Urinary bladder (tissue), 4 donors: ENCODE results near the gene ANXA3. TPM values are rescaled to one million over a fixed set of nuclear protein-coding genes. Genes with fewer than 3 reads are reported as not detected.

Experiments
- DNase-seq: peaks from one replicate; pipeline ENCODE4 v3.0.0-alpha.2; 2015; ENCODE audit errors: extremely low spot score
- H3K27ac ChIP-seq: one replicate; pipeline ENCODE4 v1.5.1; 2013; ENCODE audit warnings: low read depth, mild to moderate bottlenecking, moderate library complexity
- H3K36me3 ChIP-seq: one replicate; pipeline ENCODE4 v1.6.1; 2013; ENCODE audit warnings: mild to moderate bottlenecking, moderate library complexity; ENCODE audit not compliant: insufficient read depth
- H3K4me1 ChIP-seq: one replicate; pipeline ENCODE4 v1.6.1; 2013; ENCODE audit warnings: mild to moderate bottlenecking, moderate library complexity; ENCODE audit not compliant: insufficient read depth
- H3K4me3 ChIP-seq: one replicate; pipeline ENCODE4 v1.5.1; 2013; ENCODE audit warnings: low read depth, low read length
- WGBS: extraction: QIAGEN DNeasy Blood & Tissue Kit; methylation state at CpG from one replicate; pipeline ENCODE4 v1.1.7; 2013; 5-methylcytosine and 5-hydroxymethylcytosine counted together
- polyA plus RNA-seq: library from polyadenylated mRNA; stranded (reverse); fragments of 200-250 nt; gene quantifications from one replicate; pipeline ENCODE4 v1.2.3, GENCODE V29; 2013
- total RNA-seq: library from RNA; depleted of rRNA; stranded (reverse); fragments of >200 nt; gene quantifications from one replicate; pipeline ENCODE4 v1.2.3, GENCODE V29; 2014
- donor health status: healthy with polysubstance abuse.
- donor health status: healthy.

ANXA3 gene
- total and polyA plus RNA-seq, 2 donors = 2.7 to 29.1 TPM

DNA sequence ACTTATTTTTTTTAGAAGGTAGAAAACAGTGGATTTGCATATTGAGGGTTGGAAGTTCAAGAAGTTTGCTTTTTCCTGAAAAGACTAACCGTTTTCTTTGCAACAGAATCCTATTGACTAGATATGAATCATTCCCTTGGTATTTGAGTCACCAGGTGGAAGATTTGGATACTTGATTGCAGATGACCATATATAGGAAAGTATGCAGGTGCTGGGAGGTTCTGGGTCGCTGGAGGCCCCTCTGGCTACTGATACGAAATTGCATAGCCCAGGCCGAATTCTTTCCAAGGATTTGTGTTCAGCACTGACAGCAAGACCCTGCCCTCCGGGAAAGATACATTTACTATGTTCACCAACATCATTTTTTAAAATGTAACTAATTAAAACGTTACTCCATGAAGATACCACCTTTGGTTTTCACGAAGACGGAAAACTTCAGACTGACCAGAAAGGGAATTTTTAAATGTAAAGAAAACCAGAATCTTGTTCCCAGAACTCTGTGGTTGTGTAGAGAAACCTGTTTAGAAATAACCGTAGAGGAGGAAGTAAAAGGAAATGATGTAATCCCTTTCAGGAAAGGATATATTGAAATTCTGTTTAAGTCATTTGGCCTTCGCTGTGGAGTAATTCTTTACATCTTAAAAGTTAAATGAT is 946 bp downstream of the ANXA3 start:
- no peak for DNase-seq
- Histone ChIP-seq H3K4me3 (no peak overlapping the region), H3K36me3 (no peaks in the 10 kb centered on the region), H3K27ac (no peak overlapping the region), H3K4me1 (no peaks in the 10 kb centered on the region)
- WGBS = 77% methylated on average over 10 of the region's 10 CpGs

DNA sequence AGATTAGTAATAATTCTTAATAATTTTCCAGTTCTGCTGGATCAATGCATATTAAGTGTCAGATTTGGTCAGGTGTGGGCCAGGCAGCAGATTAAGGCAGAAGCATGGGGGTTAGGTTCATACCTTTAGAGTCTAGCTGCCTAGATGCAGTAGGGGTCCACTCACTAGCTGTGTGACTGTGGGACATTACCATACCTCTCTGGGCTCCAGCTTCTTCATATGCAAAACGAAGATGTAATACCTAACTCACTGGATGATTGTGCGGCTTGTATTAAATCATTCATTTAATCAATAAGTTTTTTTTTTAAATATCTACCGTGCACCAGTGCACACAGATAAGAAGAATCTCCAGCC is 1.4 kb downstream of the ANXA3 start:
- WGBS = 96% methylated on average over 3 of the region's 3 CpGs
- Histone ChIP-seq H3K36me3 (no peaks in the 10 kb centered on the region), H3K27ac (no peak overlapping the region), H3K4me1 (no peaks in the 10 kb centered on the region), H3K4me3 (no peak overlapping the region)
- no peak for DNase-seq

DNA sequence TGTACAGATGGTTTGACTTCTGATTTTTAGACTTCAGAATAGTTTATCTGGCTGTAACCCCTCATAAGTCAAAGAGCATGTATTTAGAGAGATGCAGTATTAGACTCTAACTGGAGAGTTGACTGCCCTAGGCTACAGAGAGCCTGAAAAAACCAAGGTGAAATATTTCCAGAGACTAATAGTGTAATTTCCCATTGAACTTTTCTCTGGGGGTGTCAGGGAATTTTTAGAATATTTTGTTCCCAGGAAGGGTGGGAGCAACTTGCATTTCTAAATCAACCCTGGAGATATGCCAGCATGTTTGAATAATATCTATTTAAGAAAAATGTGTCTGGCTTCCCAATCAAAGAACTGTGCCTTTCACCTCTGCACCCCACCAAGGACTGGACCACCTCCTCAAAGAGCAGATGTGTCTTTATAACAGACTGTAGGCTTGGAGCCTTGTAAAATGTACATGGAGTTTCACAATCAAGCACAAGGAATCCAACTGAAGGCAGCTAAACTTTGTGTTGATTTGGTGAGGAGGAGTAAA is 2.0 kb downstream of the ANXA3 start:
- no peak overlapping the region for H3K27ac ChIP-seq
- H3K4me1 ChIP-seq = no peaks in the 10 kb centered on the region
- H3K36me3 ChIP-seq = no peaks in the 10 kb centered on the region
- H3K4me3 ChIP-seq = no peak overlapping the region
- DNase-seq = no peak

DNA sequence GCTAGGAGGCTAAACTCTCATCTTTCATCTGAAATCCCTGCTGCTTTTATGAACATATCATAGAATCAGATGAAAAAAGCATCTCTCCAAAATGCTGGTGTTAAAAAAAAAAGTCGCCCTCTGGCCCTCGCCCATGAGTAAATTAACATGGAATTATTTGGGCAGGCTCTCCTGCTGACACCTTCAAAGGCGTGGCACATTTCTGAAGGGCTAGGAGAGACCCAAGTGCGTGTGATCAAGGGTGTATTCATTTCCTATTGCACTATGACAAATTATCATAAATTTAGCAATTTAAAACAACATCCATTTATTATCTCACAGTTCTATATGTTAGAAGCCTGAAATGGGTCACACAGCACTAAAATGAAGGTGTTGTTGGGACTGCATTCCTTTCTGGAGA is 5.1 kb downstream of the ANXA3 start:
- no peak for DNase-seq
- Histone ChIP-seq H3K27ac (no peak overlapping the region), H3K4me3 (no peak overlapping the region), H3K36me3 (no peaks in the 10 kb centered on the region), H3K4me1 (no peaks in the 10 kb centered on the region)
- WGBS = 90% methylated on average over 4 of the region's 4 CpGs

DNA sequence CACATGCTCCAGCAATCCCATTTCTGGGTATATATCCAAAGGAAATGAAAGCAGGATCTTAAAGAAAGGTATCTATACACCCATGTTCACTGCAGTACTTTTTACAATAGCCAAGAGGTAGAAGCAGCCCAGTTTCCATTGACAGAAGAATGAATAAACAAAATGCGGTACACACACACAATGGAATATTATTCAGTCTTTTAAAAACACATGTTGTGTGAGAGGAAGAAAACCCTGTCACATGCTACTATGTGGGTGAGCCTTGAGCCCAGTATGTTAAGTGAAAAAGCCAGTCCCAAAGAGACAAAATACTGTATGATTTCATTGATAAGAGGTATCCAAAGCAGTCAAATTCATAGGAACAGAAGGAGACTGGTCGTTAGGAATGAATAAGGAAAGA is 6.3 kb downstream of the ANXA3 start:
- H3K27ac ChIP-seq = no peak overlapping the region
- no peaks in the 10 kb centered on the region for H3K36me3 ChIP-seq
- DNase-seq = no peak
- WGBS = 60% methylated on average over 2 of the region's 2 CpGs
- no peak overlapping the region for H3K4me3 ChIP-seq
- no peaks in the 10 kb centered on the region for H3K4me1 ChIP-seq

DNA sequence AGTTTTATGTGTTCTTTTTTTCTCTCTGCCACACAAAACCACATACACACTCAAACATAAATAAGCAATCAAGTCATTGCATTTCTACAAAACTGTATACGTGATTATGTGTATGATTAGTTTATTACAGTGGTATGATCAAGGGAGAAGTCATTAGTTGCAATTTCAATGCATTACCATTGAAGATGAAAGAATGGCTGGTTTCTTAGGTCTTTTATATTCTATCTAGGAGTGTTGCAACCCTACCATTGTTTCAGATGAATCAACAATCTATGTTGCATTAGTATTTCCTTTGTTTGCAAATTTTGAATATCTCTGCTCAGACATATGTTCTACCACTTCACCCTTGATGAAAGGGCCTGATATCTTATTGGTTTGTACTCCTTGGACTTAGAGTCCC is 6.8 kb downstream of the ANXA3 start:
- no peak overlapping the region for H3K27ac ChIP-seq
- DNase-seq = no peak
- H3K36me3 ChIP-seq = no peaks in the 10 kb centered on the region
- H3K4me3 ChIP-seq = no peak overlapping the region
- no peaks in the 10 kb centered on the region for H3K4me1 ChIP-seq
- WGBS = 56% methylated on average over 1 of the region's 1 CpG

DNA sequence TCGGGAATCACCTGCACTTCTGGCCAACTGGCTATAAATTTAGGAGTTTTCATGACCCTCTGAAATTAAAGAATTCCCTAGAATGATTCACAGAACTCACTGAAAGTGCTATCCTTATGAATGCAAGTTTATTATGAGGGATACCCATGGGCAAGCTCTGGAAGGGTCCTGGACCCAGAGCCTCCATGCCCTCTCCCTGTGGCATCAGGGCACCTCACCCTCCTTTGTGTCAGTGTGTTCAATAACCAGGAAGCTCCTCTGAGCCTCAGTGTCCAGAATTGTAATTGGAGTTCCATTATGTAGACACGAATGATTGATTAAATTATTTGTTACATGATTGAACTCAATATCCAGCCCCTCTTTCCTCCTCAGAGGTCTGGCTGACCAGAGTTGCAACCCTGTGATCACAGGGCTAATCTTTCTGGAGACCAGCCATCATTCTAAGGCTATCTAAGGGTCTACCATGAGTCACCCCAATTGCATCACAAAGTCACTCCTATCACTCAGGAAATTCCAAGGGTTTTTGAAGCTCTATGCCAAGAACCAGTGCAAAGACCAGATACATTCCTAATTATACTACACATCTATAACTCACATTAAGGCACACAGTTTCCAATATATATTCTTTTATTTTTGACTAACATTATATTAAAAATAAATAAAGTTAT is 8.9 kb downstream of the ANXA3 start:
- Histone ChIP-seq H3K4me3 (no peak overlapping the region), H3K36me3 (no peaks in the 10 kb centered on the region), H3K4me1 (no peaks in the 10 kb centered on the region), H3K27ac (no peak overlapping the region)
- DNase-seq = no peak
- WGBS = 75% methylated on average over 2 of the region's 2 CpGs

DNA sequence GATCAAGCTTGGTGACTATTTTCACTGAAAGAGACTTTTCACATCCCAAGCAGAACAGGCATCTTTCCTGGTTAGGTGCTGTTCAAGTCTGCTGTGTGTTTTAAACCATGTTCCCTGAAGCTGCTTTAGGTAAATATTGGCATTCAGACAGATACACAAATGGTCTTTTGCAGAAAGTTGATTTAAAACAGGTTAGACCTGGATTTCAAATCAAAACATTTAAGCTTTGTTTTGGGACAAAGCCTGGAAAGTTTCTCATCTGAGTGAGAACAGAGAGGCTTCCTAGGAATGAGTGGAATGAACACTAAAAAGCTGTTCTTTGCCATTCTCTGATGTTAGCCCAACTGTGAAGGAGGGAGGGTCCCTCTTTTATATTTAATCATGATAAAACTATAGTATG is 10.1 kb downstream of the ANXA3 start:
- DNase-seq = no peak
- no peaks in the 10 kb centered on the region for H3K4me1 ChIP-seq
- no peaks in the 10 kb centered on the region for H3K36me3 ChIP-seq
- no peak overlapping the region for H3K4me3 ChIP-seq
- H3K27ac ChIP-seq = no peak overlapping the region

DNA sequence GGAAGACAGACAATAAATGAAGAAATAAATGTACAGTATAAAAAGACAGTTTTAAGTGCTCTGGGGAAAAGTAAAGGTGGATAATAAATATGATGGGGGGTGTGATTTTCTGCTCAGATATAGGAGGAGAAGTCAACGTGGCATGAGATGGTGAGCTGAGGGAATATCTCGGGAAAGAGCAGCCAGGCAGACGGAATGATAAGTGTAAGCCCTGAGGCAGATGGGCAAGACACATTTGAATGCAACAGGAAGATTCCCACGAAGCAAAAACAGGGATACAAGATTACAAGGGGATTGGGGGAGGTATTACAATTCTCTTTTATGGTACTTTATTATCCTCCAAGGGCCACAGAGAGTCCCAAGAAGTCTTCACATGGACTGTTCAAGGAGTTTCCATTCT is 11.1 kb downstream of the ANXA3 start:
- Histone ChIP-seq H3K36me3 (no peaks in the 10 kb centered on the region), H3K4me3 (no peak overlapping the region), H3K4me1 (no peaks in the 10 kb centered on the region), H3K27ac (no peak overlapping the region)
- DNase-seq = no peak
- 64% methylated on average over 4 of the region's 4 CpGs for WGBS

DNA sequence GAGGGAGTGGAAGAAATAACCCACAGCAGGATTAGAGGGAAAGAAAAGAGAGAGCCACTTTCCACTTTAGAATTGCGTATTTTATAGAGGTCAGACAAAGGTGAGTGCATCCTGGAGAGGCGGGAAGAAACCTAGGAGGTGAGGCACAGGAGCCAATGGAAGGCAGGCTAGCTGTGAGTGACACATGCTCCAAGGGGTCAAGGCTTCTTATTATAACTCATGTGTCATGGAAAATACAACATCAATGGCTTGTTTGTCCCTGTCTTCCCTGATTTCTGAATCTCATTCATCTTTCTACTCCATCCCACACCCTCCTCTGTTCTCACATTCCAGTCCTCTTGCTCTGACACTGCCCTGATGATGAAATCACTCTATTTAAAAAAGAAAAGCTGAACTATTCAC is 14.4 kb downstream of the ANXA3 start:
- Histone ChIP-seq H3K4me1 (no peaks in the 10 kb centered on the region), H3K27ac (no peak overlapping the region), H3K36me3 (no peaks in the 10 kb centered on the region), H3K4me3 (no peak overlapping the region)
- WGBS = 84% methylated on average over 2 of the region's 2 CpGs
- DNase-seq = no peak

DNA sequence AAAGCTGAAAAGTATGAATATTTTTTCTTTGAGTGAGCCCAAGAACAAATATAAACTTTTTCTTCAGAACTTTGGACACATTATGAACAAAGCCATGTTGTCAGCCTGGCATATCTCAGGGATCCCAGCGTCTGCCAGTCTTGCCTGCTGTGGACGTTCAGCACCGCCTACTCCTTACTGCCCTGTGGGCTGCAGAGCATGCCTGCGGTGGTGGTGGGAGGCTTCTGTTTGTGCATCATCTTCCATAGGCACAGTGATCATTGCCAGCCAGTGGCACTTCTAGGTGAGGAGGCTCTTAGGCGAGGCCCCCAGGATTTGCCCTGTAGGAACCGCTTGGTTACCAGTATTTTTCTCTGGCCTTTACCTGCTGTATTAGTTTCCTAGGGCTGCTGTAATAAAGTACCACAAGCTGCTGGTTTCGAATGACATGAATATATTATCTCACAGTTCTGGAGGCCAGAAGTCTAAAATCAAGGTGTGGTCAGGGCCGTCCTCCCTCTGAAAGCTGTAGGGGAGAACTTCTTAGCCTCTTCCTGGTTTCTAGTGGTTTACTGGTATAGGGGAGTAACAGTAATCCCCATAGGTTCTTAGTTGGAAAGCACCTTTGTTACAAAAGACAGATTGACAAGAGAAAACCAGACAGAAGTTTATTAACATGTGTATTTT is 15.4 kb downstream of the ANXA3 start:
- no peak overlapping the region for H3K4me3 ChIP-seq
- WGBS = 86% methylated on average over 8 of the region's 8 CpGs
- H3K27ac ChIP-seq = no peak overlapping the region
- no peaks in the 10 kb centered on the region for H3K4me1 ChIP-seq
- H3K36me3 ChIP-seq = no peaks in the 10 kb centered on the region
- no peak for DNase-seq

DNA sequence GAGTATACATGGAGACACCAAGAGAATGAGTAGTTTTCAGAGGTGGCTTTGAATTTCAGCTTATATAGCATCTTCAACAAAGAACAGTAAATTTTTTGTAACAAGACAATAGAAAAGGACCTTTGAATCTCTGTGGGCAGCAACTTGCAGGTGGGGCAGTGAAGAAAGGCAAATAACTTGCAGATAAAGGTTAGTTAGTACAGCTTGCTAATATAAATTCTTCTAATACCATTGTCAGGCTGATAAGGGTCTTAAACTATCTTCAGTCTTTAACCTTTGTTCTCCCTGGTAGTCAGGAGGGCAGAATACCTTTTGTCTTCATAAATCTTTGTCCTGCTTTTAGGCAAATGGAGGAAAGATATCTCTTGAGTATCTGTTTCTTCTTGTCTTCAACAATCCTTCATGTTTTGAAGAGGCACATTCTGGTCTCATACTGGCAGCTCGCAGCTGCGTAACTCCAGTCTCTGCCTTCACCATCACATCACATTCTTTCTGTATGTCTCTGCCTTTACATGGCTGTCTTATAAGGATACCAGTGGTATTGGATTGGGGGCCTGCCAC is 16.0 kb downstream of the ANXA3 start:
- Histone ChIP-seq H3K27ac (no peak overlapping the region), H3K36me3 (no peaks in the 10 kb centered on the region), H3K4me3 (no peak overlapping the region), H3K4me1 (no peaks in the 10 kb centered on the region)
- no peak for DNase-seq
- 96% methylated on average over 2 of the region's 2 CpGs for WGBS

DNA sequence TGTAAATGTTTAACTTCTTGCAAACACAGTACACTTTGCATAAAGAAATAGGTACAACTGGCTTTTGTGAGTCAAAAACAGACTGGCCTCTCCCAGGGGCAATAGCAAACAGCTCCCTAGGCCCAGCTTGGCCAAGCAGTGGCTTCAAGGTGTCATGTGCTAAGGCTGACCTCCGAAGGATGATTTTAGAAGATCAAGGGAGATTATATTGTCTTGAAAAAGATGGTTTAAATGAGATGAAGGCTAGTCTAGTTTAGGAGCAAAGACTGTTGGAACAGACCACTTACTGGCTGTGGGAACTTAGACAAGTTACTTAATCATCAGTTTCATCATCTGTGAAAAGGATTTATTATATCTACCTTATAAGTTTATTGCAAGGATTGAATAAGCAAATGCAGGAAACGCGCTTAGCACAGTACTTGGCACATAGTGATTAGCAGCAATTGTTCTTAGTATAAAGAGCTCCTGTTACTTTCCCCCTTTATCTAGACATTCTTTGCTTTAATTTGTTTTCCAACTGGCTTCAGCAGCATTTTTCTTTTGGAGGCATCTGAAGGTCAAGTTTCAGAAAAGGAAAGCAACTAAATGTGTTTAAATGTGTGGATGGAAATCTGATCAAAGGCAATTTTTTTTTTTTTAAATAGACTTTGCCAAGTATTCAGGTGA is 17.2 kb downstream of the ANXA3 start:
- Histone ChIP-seq H3K27ac (no peak overlapping the region), H3K4me1 (no peaks in the 10 kb centered on the region), H3K36me3 (no peaks in the 10 kb centered on the region), H3K4me3 (no peak overlapping the region)
- no peak for DNase-seq
- WGBS = 47% methylated on average over 3 of the region's 3 CpGs
